AG09319 (cell line): ENCODE results near the gene RSF1.
"Not testable (repeated sequence)": the region's sequence is repeated elsewhere in the genome, so short reads cannot be mapped to it uniquely, and the experiment has no call there.

ENCODE experiments used
- DNase-seq: peaks from one replicate; pipeline ENCODE4 v3.0.0-alpha.2; 2010; ENCODE audit warnings: low read depth; ENCODE audit errors: extremely low read depth
- TF ChIP-seq, protein P1 (sequence below): IDR thresholded peaks from 2 replicates; pipeline ENCODE4 v1.5.1; 2011; ENCODE audit warnings: low read depth, mild to moderate bottlenecking, inconsistent platforms, low read length, moderate library complexity

Gene RSF1

DNA sequence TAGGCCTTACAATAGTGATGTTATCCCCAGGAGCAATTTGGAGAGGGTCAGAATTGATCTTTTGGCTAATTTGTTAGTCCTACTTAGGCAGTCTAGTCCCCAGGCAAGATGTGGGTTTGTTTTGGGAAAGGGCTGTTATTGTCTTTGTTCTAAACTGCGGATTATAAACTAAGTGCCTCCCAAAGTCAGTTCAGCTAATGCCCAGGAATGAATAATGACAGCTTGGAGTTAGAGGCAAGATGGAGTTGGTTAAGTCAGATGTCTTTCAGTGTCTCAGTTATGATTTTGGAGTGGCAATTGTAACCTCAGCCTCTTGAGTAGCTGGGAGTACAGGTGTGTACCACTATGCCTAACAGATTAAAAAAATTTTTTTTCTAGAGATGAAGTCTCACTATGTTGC, 175.6 kb downstream of the RSF1 start:
- no peak for DNase-seq
- TF ChIP-seq, protein P1, sequence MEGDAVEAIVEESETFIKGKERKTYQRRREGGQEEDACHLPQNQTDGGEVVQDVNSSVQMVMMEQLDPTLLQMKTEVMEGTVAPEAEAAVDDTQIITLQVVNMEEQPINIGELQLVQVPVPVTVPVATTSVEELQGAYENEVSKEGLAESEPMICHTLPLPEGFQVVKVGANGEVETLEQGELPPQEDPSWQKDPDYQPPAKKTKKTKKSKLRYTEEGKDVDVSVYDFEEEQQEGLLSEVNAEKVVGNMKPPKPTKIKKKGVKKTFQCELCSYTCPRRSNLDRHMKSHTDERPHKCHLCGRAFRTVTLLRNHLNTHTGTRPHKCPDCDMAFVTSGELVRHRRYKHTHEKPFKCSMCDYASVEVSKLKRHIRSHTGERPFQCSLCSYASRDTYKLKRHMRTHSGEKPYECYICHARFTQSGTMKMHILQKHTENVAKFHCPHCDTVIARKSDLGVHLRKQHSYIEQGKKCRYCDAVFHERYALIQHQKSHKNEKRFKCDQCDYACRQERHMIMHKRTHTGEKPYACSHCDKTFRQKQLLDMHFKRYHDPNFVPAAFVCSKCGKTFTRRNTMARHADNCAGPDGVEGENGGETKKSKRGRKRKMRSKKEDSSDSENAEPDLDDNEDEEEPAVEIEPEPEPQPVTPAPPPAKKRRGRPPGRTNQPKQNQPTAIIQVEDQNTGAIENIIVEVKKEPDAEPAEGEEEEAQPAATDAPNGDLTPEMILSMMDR = no peak

DNA sequence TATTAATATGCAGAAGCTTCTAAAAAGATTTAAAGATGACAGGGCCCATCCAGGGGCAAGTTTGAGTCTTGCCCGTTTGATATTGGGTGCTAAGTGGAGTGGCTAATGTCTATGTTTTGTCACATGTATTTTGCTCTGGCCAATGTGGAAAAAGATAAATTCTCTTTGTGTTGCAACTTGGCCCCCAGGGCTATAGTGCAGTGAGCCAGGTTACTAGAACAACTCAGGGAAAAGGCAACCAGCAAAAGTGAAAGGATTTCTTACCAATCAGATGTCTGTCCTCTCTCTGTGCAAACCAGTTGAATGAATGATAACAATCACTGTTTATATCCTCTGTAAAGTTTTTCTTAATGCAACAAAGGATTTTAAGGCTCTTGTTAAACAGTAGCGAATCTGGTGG, 178.3 kb downstream of the RSF1 start:
- TF ChIP-seq, protein P1 = no peak
- DNase-seq = no peak

DNA sequence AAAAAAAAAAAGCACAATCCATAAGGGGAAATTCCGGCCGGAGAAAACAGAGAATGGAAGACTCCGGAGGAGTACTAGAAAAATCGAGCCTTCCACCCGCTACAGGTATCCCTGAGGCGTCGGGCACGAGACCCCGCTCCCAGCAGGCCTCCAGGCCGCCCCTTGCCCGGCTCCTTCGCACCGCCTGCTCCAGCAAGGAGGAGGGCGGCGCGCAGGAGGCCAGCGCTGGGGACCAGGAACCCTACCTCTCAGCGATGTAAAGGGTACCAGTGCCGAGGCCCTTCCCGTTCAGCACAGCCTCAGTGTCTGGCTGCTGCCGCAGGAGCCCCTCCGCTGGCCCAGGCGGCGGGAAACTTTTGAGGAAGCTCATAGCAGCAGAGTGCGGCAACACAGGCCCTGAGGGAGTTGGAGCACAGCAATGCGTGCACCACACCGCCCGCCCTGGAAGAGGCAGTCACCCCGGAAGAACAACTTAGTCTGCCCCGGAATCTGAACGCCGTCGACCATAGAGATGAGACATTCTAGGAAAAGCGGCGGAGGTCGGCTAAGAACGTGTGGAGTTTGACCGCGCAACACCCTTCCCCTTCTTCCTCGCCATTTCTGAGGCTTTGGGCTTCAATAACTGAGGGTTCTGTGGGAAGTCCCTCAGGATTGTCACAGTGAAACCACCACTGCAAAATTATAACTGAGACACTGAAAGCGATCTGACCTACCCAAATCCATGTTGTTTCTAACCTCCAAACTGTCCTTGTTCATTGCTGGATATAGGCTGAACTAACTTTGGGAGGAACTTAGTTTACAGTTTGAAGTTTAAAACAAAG, 183.0 kb downstream of the RSF1 start, which contains the start of gene CLNS1A:
TSS of gene CLNS1A (minus strand) at position 450 of the 821 bp plus-strand sequence. CDS start at position 370, 80 bp downstream.
- TF ChIP-seq, protein P1 = no peak
- DNase-seq = peak; percentile 59

DNA sequence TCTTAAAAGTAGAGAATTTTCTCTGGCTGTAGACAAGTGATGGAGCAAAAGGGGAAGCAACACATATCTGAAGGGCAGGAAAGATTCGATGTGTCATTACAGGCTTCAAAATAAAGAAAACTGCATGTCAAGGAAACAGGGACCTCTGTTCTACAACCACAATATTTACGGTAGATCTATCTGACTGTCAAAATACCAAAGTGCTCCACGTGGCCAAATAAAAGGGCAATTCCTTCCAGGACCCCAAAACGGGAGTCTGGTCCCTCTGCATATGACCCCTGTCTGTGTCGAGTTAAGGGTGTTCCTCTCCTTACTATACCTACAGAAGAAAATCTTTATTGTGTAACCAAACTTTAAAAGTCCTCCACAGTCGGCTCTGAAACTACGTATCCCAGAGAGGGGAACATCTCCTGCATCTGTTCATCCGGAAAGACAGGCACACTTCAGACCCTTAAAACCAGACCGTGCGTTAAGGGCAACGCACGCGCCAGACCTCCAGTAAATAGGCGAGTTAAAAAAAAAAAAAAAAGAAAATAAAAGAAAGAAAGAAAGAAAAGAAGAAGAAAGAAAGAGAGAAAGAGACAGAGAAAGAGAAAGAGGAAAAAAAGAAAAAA, 183.7 kb downstream of the RSF1 start:
- DNase-seq = no peak

DNA sequence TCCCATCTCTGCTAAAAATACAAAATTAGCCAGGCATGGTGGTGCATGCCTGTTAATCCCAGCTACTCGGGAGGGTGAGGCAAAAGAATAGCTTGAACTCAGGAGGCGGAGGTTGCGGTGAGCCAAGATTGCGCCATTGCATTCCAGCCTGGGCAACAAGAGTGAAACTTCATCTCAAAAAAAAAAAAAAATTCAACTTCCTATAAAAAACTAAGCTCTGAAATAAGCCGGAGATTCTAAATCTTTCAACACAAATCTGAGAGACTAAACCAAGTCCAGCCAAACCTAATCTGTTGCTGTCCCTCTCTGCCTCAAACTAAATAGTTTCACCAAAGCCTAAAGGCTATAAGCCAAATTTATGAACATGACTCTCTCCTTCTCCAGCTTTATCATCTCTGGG, 186.6 kb downstream of the RSF1 start:
- not testable (repeated sequence) for DNase-seq

More for the DNA sequence above, 183.7 kb downstream of the RSF1 start:
- TF ChIP-seq, protein P1 = no peak

DNA sequence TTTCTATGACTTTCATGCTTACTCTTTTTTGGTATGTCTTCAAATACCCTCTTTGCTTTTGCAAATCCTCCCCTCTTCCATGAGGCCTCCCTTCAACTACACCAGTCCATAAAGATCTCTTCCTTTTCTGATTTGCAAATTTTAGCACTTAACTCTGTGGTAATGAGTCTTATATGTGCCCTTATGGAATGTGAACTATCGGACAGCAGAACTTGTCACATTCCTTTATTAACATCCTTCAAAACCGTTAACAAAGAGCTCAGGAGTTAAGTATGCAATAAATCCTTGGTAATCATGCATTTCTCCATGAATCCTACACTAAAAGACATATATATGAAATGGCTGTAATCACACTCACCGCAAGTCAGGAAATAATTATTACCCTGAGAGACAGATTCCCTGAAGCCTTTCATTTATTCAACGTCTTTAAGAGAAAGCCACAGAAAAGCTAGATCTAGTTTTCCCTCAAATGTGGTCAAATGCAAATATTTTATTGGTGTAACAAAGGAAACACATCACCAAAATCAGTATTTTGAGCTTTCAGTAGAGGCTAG, 190.3 kb downstream of the RSF1 start:
- DNase-seq = no peak
- TF ChIP-seq, protein P1 = no peak

DNA sequence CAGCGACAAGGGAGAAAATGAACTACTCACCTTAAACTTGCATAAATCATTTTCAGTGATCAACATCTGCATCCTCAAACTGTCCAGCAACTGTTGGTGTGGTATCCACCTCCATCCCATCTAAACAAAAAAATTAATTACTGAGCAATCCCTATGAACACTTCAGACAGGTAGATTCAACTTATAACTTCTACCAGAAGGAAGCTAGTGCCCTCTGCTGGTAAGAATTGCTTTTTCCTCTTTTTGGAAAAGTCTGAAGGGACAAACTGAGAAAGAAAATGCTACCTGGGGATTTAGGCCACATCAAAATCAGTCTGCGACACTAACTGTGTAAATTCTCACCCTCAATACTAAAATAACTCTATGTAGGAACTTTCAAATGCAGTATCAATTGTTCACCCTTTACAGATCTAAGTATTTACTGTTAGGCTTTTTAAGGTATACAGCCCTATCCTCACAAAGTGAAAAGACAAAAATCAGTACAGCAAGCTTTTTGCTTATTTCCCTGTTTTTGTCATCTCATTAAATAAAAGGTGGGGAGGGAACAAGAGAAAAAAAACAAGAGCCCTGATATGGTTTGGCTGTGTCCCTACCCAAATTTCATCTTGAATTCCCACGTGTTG, 200.8 kb downstream of the RSF1 start:
- DNase-seq = no peak
- TF ChIP-seq, protein P1 = peak; percentile 69
